ENCODE results near the gene APOE.

DNA sequence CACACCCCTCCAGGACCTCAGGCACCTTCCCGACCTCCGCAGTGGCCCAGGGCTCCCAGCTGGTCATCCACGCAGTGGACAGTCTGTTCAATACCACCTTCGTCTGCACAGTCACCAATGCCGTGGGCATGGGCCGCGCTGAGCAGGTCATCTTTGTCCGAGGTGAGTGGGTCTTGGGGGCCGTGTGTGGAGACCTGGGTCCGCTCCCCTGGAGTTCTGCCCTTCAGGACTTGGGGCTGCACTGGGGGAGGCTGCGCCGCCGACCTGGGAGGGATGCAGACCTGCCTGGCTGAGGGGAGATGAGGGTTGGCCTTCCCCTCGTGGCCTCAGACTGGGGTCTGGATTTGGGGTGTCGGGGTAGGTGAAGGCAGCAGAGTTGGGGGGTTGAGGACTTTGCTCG, 31.3 kb upstream of the APOE start:
- no peak for TF ChIP-seq POLR2A (conservative IDR thresholded peaks at IDR 0.05)
- no peak for TF ChIP-seq POLR2AphosphoS5 (IDR thresholded peaks at IDR 0.05; ENCODE audit: control insufficient read depth, insufficient read depth, low read depth, low read length)
- TF ChIP-seq, protein P1, sequence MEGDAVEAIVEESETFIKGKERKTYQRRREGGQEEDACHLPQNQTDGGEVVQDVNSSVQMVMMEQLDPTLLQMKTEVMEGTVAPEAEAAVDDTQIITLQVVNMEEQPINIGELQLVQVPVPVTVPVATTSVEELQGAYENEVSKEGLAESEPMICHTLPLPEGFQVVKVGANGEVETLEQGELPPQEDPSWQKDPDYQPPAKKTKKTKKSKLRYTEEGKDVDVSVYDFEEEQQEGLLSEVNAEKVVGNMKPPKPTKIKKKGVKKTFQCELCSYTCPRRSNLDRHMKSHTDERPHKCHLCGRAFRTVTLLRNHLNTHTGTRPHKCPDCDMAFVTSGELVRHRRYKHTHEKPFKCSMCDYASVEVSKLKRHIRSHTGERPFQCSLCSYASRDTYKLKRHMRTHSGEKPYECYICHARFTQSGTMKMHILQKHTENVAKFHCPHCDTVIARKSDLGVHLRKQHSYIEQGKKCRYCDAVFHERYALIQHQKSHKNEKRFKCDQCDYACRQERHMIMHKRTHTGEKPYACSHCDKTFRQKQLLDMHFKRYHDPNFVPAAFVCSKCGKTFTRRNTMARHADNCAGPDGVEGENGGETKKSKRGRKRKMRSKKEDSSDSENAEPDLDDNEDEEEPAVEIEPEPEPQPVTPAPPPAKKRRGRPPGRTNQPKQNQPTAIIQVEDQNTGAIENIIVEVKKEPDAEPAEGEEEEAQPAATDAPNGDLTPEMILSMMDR (IDR thresholded peaks at IDR 0.05 in 2 of 3, conservative IDR thresholded peaks at IDR 0.05 in 1 of 3; ENCODE audit: insufficient read depth in 2 of 3, low read depth in 1 of 3, low read length in 3 of 3), result no peak
- TF ChIP-seq MAFK (IDR thresholded peaks at IDR 0.05; ENCODE audit: low read length), result no peak
- no peak for TF ChIP-seq ZNF408 (CRISPR knock-in tag; IDR thresholded peaks at IDR 0.05; ENCODE audit: low read depth)
- TF ChIP-seq, protein P2, sequence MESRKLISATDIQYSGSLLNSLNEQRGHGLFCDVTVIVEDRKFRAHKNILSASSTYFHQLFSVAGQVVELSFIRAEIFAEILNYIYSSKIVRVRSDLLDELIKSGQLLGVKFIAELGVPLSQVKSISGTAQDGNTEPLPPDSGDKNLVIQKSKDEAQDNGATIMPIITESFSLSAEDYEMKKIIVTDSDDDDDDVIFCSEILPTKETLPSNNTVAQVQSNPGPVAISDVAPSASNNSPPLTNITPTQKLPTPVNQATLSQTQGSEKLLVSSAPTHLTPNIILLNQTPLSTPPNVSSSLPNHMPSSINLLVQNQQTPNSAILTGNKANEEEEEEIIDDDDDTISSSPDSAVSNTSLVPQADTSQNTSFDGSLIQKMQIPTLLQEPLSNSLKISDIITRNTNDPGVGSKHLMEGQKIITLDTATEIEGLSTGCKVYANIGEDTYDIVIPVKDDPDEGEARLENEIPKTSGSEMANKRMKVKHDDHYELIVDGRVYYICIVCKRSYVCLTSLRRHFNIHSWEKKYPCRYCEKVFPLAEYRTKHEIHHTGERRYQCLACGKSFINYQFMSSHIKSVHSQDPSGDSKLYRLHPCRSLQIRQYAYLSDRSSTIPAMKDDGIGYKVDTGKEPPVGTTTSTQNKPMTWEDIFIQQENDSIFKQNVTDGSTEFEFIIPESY (CRISPR knock-in tag; IDR thresholded peaks at IDR 0.05), result no peak
- TF ChIP-seq ZZZ3 (IDR thresholded peaks at IDR 0.05), result no peak
- TF ChIP-seq CBX8 (IDR thresholded peaks at IDR 0.05; ENCODE audit: borderline replicate concordance, extremely low read depth, low read depth, low read length, poor library complexity, severe bottlenecking), result no peak
